ENCODE results near the gene LGALS4.

The LGALS4 gene

GRCh38 chr19:38850976-38851621 lies 38.4 kb upstream of the LGALS4 start:
- 14 to 17% methylated on average over 40 of the region's 40 CpGs for WGBS, 2 experiments

GRCh38 chr19:38850436-38850975 lies 37.8 kb upstream of the LGALS4 start:
- peak overlapping the region; percentile 67 for H3K4me3 ChIP-seq (ENCODE audit: insufficient read depth, low read depth, low read length)
- H3K36me3 ChIP-seq (ENCODE audit: control insufficient read depth, insufficient read depth, low read length) = peaks cover 22% of the 10 kb centered on the region
- peak overlapping the region; percentile 95 for H3K27ac ChIP-seq (ENCODE audit: insufficient read depth, low read depth, low read length, poor library complexity, severe bottlenecking)
- WGBS, 2 experiments = 1 to 2% methylated on average over 26 of the region's 26 CpGs
- no peaks in the 10 kb centered on the region for H3K27me3 ChIP-seq (ENCODE audit: control insufficient read depth, insufficient read depth, low read length, poor library complexity, severe bottlenecking)
- H3K4me1 ChIP-seq (ENCODE audit: control insufficient read depth, insufficient read depth, low read length) = peaks cover 12% of the 10 kb centered on the region
- H3K9me3 ChIP-seq (ENCODE audit: control insufficient read depth, low read length) = no peaks in the 10 kb centered on the region

More at GRCh38 chr19:38850976-38851621, 38.4 kb upstream of the LGALS4 start:
- peaks cover 12% of the 10 kb centered on the region for H3K4me1 ChIP-seq (ENCODE audit: control insufficient read depth, insufficient read depth, low read length)
- no peaks in the 10 kb centered on the region for H3K27me3 ChIP-seq (ENCODE audit: control insufficient read depth, insufficient read depth, low read length, poor library complexity, severe bottlenecking)
- H3K27ac ChIP-seq (ENCODE audit: insufficient read depth, low read depth, low read length, poor library complexity, severe bottlenecking) = peak overlapping the region; percentile 95
- H3K36me3 ChIP-seq (ENCODE audit: control insufficient read depth, insufficient read depth, low read length) = peaks cover 16% of the 10 kb centered on the region
- H3K9me3 ChIP-seq (ENCODE audit: control insufficient read depth, low read length) = no peaks in the 10 kb centered on the region
- H3K4me3 ChIP-seq (ENCODE audit: insufficient read depth, low read depth, low read length) = peak overlapping the region; percentile 67

GRCh38 chr19:38849860-38850435 lies 37.2 kb upstream of the LGALS4 start, which contains the start of gene HNRNPL:
TSS of gene HNRNPL (minus strand) at chr19:38849986. CDS start at chr19:38849966, 20 bp downstream.
- H3K27me3 ChIP-seq (ENCODE audit: control insufficient read depth, insufficient read depth, low read length, poor library complexity, severe bottlenecking) = no peaks in the 10 kb centered on the region
- peaks cover 12% of the 10 kb centered on the region for H3K4me1 ChIP-seq (ENCODE audit: control insufficient read depth, insufficient read depth, low read length)
- 0% methylated on average over 50 of the region's 50 CpGs for WGBS, 2 experiments
- H3K4me3 ChIP-seq (ENCODE audit: insufficient read depth, low read depth, low read length) = peak within 1 kb of the TSS; percentile 88
- peak within 1 kb of the TSS; percentile 99 for H3K27ac ChIP-seq (ENCODE audit: insufficient read depth, low read depth, low read length, poor library complexity, severe bottlenecking)
- peaks cover 28% of the 10 kb centered on the region for H3K36me3 ChIP-seq (ENCODE audit: control insufficient read depth, insufficient read depth, low read length)
- no peaks in the 10 kb centered on the region for H3K9me3 ChIP-seq (ENCODE audit: control insufficient read depth, low read length)

- WGBS, 2 experiments = 0% methylated on average over 76 of the region's 76 CpGs
- H3K36me3 ChIP-seq (ENCODE audit: control insufficient read depth, insufficient read depth, low read length) = peaks cover 34% of the 10 kb centered on the region
Observed at GRCh38 chr19:38849147-38849859, 36.6 kb upstream of the LGALS4 start.

GRCh38 chr19:38848299-38849146 lies 35.8 kb upstream of the LGALS4 start:
- Histone ChIP-seq H3K9me3 (ENCODE audit: control insufficient read depth, low read length) (no peaks in the 10 kb centered on the region), H3K4me3 (ENCODE audit: insufficient read depth, low read depth, low read length) (peak overlapping the region; percentile 88), H3K27me3 (ENCODE audit: control insufficient read depth, insufficient read depth, low read length, poor library complexity, severe bottlenecking) (no peaks in the 10 kb centered on the region), H3K4me1 (ENCODE audit: control insufficient read depth, insufficient read depth, low read length) (peaks cover 12% of the 10 kb centered on the region), H3K27ac (ENCODE audit: insufficient read depth, low read depth, low read length, poor library complexity, severe bottlenecking) (peak overlapping the region; percentile 61), H3K36me3 (ENCODE audit: control insufficient read depth, insufficient read depth, low read length) (peaks cover 42% of the 10 kb centered on the region)
- WGBS, 2 experiments = 28 to 32% methylated on average over 21 to 22 of the region's 22 CpGs

More at GRCh38 chr19:38849147-38849859, 36.6 kb upstream of the LGALS4 start:
- no peaks in the 10 kb centered on the region for H3K9me3 ChIP-seq (ENCODE audit: control insufficient read depth, low read length)
- H3K27ac ChIP-seq (ENCODE audit: insufficient read depth, low read depth, low read length, poor library complexity, severe bottlenecking) = peak overlapping the region; percentile 99
- H3K4me1 ChIP-seq (ENCODE audit: control insufficient read depth, insufficient read depth, low read length) = peaks cover 12% of the 10 kb centered on the region
- no peaks in the 10 kb centered on the region for H3K27me3 ChIP-seq (ENCODE audit: control insufficient read depth, insufficient read depth, low read length, poor library complexity, severe bottlenecking)
- H3K4me3 ChIP-seq (ENCODE audit: insufficient read depth, low read depth, low read length) = peak overlapping the region; percentile 88

GRCh38 chr19:38846097-38846496 lies 33.4 kb upstream of the LGALS4 start:
- Histone ChIP-seq H3K9me3 (ENCODE audit: control insufficient read depth, low read length) (no peaks in the 10 kb centered on the region), H3K27ac (ENCODE audit: insufficient read depth, low read depth, low read length, poor library complexity, severe bottlenecking) (no peak overlapping the region), H3K4me3 (ENCODE audit: insufficient read depth, low read depth, low read length) (no peak overlapping the region), H3K36me3 (ENCODE audit: control insufficient read depth, insufficient read depth, low read length) (peaks cover 66% of the 10 kb centered on the region), H3K27me3 (ENCODE audit: control insufficient read depth, insufficient read depth, low read length, poor library complexity, severe bottlenecking) (no peaks in the 10 kb centered on the region), H3K4me1 (ENCODE audit: control insufficient read depth, insufficient read depth, low read length) (peaks cover 10% of the 10 kb centered on the region)
- WGBS, 2 experiments = 95 to 96% methylated on average over 2 of the region's 2 CpGs

- H3K9me3 ChIP-seq (ENCODE audit: control insufficient read depth, low read length) = no peaks in the 10 kb centered on the region
- H3K27ac ChIP-seq (ENCODE audit: insufficient read depth, low read depth, low read length, poor library complexity, severe bottlenecking) = no peak overlapping the region
- H3K4me3 ChIP-seq (ENCODE audit: insufficient read depth, low read depth, low read length) = no peak overlapping the region
- peaks cover 72% of the 10 kb centered on the region for H3K36me3 ChIP-seq (ENCODE audit: control insufficient read depth, insufficient read depth, low read length)
- no peaks in the 10 kb centered on the region for H3K27me3 ChIP-seq (ENCODE audit: control insufficient read depth, insufficient read depth, low read length, poor library complexity, severe bottlenecking)
- H3K4me1 ChIP-seq (ENCODE audit: control insufficient read depth, insufficient read depth, low read length) = peaks cover 5% of the 10 kb centered on the region
- 95 to 96% methylated on average over 14 of the region's 14 CpGs for WGBS, 2 experiments
Observed at GRCh38 chr19:38845374-38846024, 32.8 kb upstream of the LGALS4 start.

GRCh38 chr19:38844093-38844686 lies 31.4 kb upstream of the LGALS4 start:
- H3K27ac ChIP-seq (ENCODE audit: insufficient read depth, low read depth, low read length, poor library complexity, severe bottlenecking) = no peak overlapping the region
- no peaks in the 10 kb centered on the region for H3K27me3 ChIP-seq (ENCODE audit: control insufficient read depth, insufficient read depth, low read length, poor library complexity, severe bottlenecking)
- H3K9me3 ChIP-seq (ENCODE audit: control insufficient read depth, low read length) = no peaks in the 10 kb centered on the region
- peaks cover 5% of the 10 kb centered on the region for H3K4me1 ChIP-seq (ENCODE audit: control insufficient read depth, insufficient read depth, low read length)
- no peak overlapping the region for H3K4me3 ChIP-seq (ENCODE audit: insufficient read depth, low read depth, low read length)
- 96% methylated on average over 11 of the region's 11 CpGs for WGBS, 2 experiments
- H3K36me3 ChIP-seq (ENCODE audit: control insufficient read depth, insufficient read depth, low read length) = peaks cover 83% of the 10 kb centered on the region

- Histone ChIP-seq H3K9me3 (ENCODE audit: control insufficient read depth, low read length) (no peaks in the 10 kb centered on the region), H3K4me1 (ENCODE audit: control insufficient read depth, insufficient read depth, low read length) (peaks cover 5% of the 10 kb centered on the region), H3K36me3 (ENCODE audit: control insufficient read depth, insufficient read depth, low read length) (peaks cover 92% of the 10 kb centered on the region), H3K4me3 (ENCODE audit: insufficient read depth, low read depth, low read length) (no peak overlapping the region), H3K27me3 (ENCODE audit: control insufficient read depth, insufficient read depth, low read length, poor library complexity, severe bottlenecking) (no peaks in the 10 kb centered on the region), H3K27ac (ENCODE audit: insufficient read depth, low read depth, low read length, poor library complexity, severe bottlenecking) (no peak overlapping the region)
- 95 to 98% methylated on average over 9 of the region's 9 CpGs for WGBS, 2 experiments
Observed at GRCh38 chr19:38843175-38843758, 30.5 kb upstream of the LGALS4 start.
